ENCODE measurements around the gene ARL13B. TPM values are rescaled to one million over a fixed set of nuclear protein-coding genes. Genes with fewer than 3 reads are reported as not detected.

The ARL13B gene
- total RNA-seq, 1 experiment from 2014 or later = 6.3 TPM

DNA sequence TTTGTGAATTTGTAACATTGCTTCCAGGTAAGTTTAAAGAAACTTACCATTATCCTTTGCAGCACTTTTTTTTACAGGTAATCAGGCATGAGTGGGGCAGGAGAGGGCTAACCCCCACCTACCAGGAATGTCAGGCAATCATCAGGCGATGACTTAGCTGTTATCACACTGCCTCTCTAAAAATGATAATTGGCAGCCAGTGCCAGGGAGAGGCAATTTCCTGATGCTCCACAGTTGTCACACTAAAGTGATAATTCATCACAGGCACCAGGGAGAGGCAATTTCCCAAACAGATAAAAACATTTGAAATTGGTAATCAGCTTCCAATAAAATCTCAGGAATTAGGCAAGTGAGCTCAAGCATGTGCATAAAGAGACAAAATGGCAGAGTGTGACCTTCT, 109.2 kb downstream of the ARL13B start:
- no peaks in the 10 kb centered on the region; the same call in none of the 2 replicates for H3K36me3 ChIP-seq (replicated peaks; ENCODE audit: control insufficient read depth, insufficient read depth, low read length)

DNA sequence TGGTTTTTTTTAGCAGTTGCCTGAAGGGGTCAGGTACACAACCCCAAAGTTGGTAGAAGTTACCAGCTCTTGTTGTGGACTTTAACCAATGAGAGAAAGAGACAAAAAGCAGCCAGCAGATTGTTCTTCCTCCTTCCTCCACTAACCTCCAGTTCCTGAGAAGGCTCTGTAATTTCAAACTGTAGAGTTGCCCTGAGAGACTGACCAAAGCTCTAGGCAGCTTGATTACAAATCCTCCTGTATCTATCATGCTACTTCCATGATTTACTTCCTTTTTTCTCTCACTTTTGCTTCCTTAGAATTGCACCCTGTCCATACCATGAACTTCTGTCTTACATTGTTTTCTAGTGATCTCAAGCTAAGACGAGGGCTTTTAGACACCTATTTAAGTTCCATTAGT, 112.1 kb downstream of the ARL13B start:
- no peaks in the 10 kb centered on the region for H3K27me3 ChIP-seq (ENCODE audit: control insufficient read depth, insufficient read depth, low read length)
- H3K36me3 ChIP-seq (replicated peaks; ENCODE audit: control insufficient read depth, insufficient read depth, low read length) = no peaks in the 10 kb centered on the region; the same call in 1 of the 2 replicates
- H3K4me3 ChIP-seq (ENCODE audit: insufficient read depth, low read depth, low read length) = no peak overlapping the region
- no peak for DNase-seq

More for the DNA sequence above, 109.2 kb downstream of the ARL13B start:
- no peaks in the 10 kb centered on the region for H3K27me3 ChIP-seq (ENCODE audit: control insufficient read depth, insufficient read depth, low read length)
- no peak for DNase-seq
- no peak overlapping the region for H3K4me3 ChIP-seq (ENCODE audit: insufficient read depth, low read depth, low read length)

DNA sequence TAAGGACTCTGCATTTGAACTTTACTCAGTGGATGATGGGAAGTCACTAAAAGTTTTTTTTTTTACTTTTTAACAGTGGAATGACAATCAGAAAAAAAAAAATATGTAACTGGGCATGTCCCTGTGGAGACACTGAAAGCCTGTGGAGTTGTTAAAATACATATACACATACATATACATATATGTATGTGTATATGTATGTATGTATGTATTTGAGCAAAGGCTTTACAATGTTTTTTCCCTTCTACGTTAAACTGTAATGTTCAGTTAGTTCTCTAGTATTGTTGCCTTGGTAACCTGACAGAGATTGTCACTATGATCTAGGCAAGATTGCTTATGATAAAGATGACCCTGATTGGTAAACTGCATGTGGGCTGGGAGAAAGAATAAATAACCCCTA, 113.2 kb downstream of the ARL13B start:
- no peak for DNase-seq
- Histone ChIP-seq H3K27me3 (ENCODE audit: control insufficient read depth, insufficient read depth, low read length) (no peaks in the 10 kb centered on the region), H3K4me3 (ENCODE audit: insufficient read depth, low read depth, low read length) (no peak overlapping the region), H3K36me3 (replicated peaks; ENCODE audit: control insufficient read depth, insufficient read depth, low read length) (no peaks in the 10 kb centered on the region; the same call in 1 of the 2 replicates)

DNA sequence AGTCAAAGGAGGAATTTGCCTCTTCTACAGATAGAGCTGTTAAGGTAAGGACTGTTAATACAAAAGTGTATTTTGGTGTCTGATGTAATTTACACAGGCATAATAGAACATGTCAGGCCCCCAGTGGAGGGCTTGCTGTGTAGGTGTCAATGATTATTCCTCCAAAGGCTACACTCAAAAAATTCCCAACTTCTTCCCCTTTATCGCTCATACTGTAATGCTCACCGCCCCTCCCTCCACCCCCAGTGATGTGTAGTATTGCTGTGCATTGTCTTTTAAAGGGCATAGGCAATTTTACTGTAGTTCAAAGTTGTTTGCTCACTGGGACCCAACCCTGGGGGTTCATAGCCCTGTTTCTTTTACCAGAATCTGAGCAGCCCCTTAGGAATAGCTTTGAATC, 115.2 kb downstream of the ARL13B start:
- DNase-seq = no peak
- H3K36me3 ChIP-seq (replicated peaks; ENCODE audit: control insufficient read depth, insufficient read depth, low read length) = no peaks in the 10 kb centered on the region; the same call in 1 of the 2 replicates
- H3K27me3 ChIP-seq (ENCODE audit: control insufficient read depth, insufficient read depth, low read length) = no peaks in the 10 kb centered on the region
- H3K4me3 ChIP-seq (ENCODE audit: insufficient read depth, low read depth, low read length) = no peak overlapping the region

DNA sequence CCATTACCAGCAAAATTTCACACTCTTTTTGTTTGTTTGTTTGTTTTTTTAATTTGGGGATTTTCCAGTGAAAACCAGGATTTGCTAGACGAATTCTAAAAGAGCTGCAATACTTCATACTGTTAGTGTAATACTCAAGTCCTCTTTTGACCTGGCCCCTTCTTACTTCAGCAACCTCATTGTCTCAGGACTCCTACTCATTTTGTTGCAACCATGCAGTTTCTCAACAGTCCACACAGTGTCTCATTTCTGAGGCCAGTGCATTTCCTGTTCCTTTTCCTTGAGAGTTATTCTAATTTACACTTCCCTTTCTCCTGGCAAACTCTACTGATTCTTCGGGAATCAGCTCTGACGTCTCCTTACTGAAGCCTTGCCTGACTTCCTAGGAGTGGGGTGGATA, 118.5 kb downstream of the ARL13B start:
- DNase-seq = no peak
- no peak overlapping the region for H3K4me3 ChIP-seq (ENCODE audit: insufficient read depth, low read depth, low read length)
- H3K36me3 ChIP-seq (replicated peaks; ENCODE audit: control insufficient read depth, insufficient read depth, low read length) = no peaks in the 10 kb centered on the region
- no peaks in the 10 kb centered on the region for H3K27me3 ChIP-seq (ENCODE audit: control insufficient read depth, insufficient read depth, low read length)

DNA sequence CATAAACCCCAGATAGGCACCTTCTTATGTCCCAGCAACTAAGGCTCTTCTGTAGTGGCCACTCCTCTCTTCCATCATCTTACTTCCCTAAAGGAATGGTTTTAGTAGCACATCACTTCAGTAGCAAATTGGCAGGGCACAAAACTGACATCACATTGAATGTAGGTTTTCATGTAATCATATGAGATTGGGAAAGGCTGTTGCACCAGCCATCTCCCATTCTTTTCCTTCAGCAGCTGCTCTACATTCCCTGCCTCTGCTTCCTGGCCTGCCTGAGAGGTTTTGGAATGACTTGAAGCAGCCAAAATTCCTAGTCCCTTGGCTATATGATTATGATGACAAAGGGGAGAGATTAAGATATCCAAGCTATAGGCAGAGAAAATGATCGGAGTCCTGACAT, 119.4 kb downstream of the ARL13B start:
- no peaks in the 10 kb centered on the region for H3K36me3 ChIP-seq (replicated peaks; ENCODE audit: control insufficient read depth, insufficient read depth, low read length)
- H3K27me3 ChIP-seq (ENCODE audit: control insufficient read depth, insufficient read depth, low read length) = no peaks in the 10 kb centered on the region
- no peak overlapping the region for H3K4me3 ChIP-seq (ENCODE audit: insufficient read depth, low read depth, low read length)
- DNase-seq = no peak

DNA sequence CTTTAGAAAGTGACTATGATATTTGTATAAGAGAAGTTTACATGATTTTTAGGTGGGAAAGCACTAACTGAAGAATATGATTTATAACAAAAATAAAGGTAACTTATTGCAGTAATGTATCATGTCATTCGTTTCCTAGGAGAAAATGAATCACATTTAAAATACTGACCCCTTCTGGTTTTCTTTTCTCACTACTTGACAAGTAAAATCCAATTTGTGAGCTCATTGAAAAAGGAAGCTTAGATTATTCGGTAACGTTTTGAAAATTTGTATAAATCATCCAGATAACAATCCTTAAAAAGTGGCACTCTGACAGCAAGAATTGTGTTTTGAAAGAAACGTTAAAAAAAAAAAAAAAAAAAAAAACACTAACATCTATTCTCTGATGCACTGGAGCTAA, 121.9 kb downstream of the ARL13B start:
- no peaks in the 10 kb centered on the region for H3K36me3 ChIP-seq (replicated peaks; ENCODE audit: control insufficient read depth, insufficient read depth, low read length)
- no peaks in the 10 kb centered on the region for H3K27me3 ChIP-seq (ENCODE audit: control insufficient read depth, insufficient read depth, low read length)
- H3K4me3 ChIP-seq (ENCODE audit: insufficient read depth, low read depth, low read length) = no peak overlapping the region
- DNase-seq = no peak

Other genes starting within 250 kb of the ARL13B start
- 6.5 and 7.5 TPM in 2 replicates for gene PROS1, start 6.3 kb upstream of the ARL13B start, total RNA-seq (2014; rRNA removed; shearing (Covaris generic))
- gene STX19, start 48.4 kb downstream of the ARL13B start, total RNA-seq (2014; rRNA removed; shearing (Covaris generic)) = not detected in 2 replicates
- gene DHFR2, start 82.8 kb downstream of the ARL13B start, total RNA-seq (2014; rRNA removed; shearing (Covaris generic)) = 1.0 and 1.4 TPM in 2 replicates
- gene NSUN3, start 82.9 kb downstream of the ARL13B start, total RNA-seq (2014; rRNA removed; shearing (Covaris generic)) = 7.7 and 22.2 TPM in 2 replicates

Measured in H7 (cell line).